ENCODE measurements around the gene POM121C. TPM values are rescaled to one million over a fixed set of nuclear protein-coding genes. Genes with fewer than 3 reads are reported as not detected.

The POM121C gene
- 7.4 and 17.7 TPM in 2 replicates for total RNA-seq

GRCh38 chr7:75485979-75486643 is at the start of gene POM121C:
Gene POM121C, minus strand, starts transcription at chr7:75486299. Its CDS starts 44,803 bp downstream, at chr7:75441496.

GRCh38 chr7:75492020-75492419 is 5.9 kb upstream of the POM121C start, which contains the start of gene SPDYE5:
Gene SPDYE5, plus strand, starts transcription at chr7:75492320. Its CDS starts 1,728 bp downstream, at chr7:75494048.

GRCh38 chr7:75395329-75395728 is 90.8 kb downstream of the POM121C start, which contains the start of gene TRIM73:
Gene TRIM73, plus strand, starts transcription at chr7:75395629. Its CDS starts 3,305 bp downstream, at chr7:75398934.

Other genes with a start within 250 kb of the POM121C start
- gene TRIM73, start 90.7 kb downstream of the POM121C start, total RNA-seq = not detected in 2 replicates
- gene SPDYE5, start 6.0 kb upstream of the POM121C start, total RNA-seq = not detected in 2 replicates